Left lung (tissue), 10 donors: ENCODE data around the gene ISYNA1. TPM values are rescaled to one million over a fixed set of nuclear protein-coding genes. Genes with fewer than 3 reads are reported as not detected.

Experiments
- ATAC-seq: fragments of 200-7000 bp; cut with Tn5 transposase; one replicate; pipeline ENCODE4 v1.9.1; 2020; ENCODE audit warnings: moderate library complexity
- DNase-seq, 4 donors: peaks; one replicate each; pipeline ENCODE4 v3.0.0-alpha.2; 2013 to 2020
- H3K27ac ChIP-seq, 2 donors: fragments of 200-600 bp; sonication (generic) in 1 of 2; one replicate each; pipeline versions ENCODE4 v1.5.0 to v1.8.0; 2020 to 2021
- H3K27me3 ChIP-seq, 2 donors: fragments of 200-600 bp; sonication (generic) in 1 of 2; one replicate each; pipeline versions ENCODE4 v1.5.0 to v1.8.0; 2020 to 2021
- H3K36me3 ChIP-seq, 2 donors: fragments of 200-600 bp; sonication (generic) in 1 of 2; one replicate each; pipeline versions ENCODE4 v1.5.0 to v1.8.0; 2020 to 2021
- H3K4me1 ChIP-seq, 2 donors: fragments of 200-600 bp; one replicate each; pipeline ENCODE4 v1.8.0; 2021
- H3K4me3 ChIP-seq, 2 donors: fragments of 200-600 bp; sonication (generic) in 1 of 2; one replicate each; pipeline versions ENCODE4 v1.5.0 to v1.8.0; 2020 to 2021; ENCODE audit warnings: mild to moderate bottlenecking in 1 of 2
- H3K9me3 ChIP-seq, 2 donors: fragments of 200-600 bp; sonication (generic) in 1 of 2; one replicate each; pipeline versions ENCODE4 v1.5.0 to v1.8.0; 2020 to 2021
- intact Hi-C, 2 donors: fragments of 100-400 bp; cut with DNase I; formaldehyde crosslinking; loops; one replicate each; pipeline versions ENCODE4 v1.11.2 to v1.14.2; 2022
- polyA plus RNA-seq, 6 donors: library from polyadenylated mRNA; unstranded; fragments of 120-200 nt; gene quantifications; one replicate each; pipeline ENCODE4 v1.2.1, GENCODE V29; 2013; ENCODE audit not compliant: insufficient read length in 6 of 6
- total RNA-seq, 2 donors: library from RNA; stranded (reverse); fragmentation: NEBNext Ultra II Directional; extraction: Animal tissue kit (Norgen Biotek cat#: 25700); gene quantifications; one replicate each; pipeline ENCODE4 v1.2.1, GENCODE V29; 2021
- TF ChIP-seq, protein P1 (sequence below), 2 donors: fragments of 200-600 bp; sonication (generic) in 1 of 2; IDR thresholded peaks; one replicate each; pipeline versions ENCODE4 v1.5.0 to v1.8.0; 2021; ENCODE audit warnings: antibody characterized with exemption in 2 of 2
- donor health status: DM: no; HTN: yes; CAD: no.
- donor health status: DM: no; HTN: no; CAD: no.

ISYNA1 gene
- total and polyA plus RNA-seq, 8 donors, result 22.8 to 159 (median 119) TPM

DNA sequence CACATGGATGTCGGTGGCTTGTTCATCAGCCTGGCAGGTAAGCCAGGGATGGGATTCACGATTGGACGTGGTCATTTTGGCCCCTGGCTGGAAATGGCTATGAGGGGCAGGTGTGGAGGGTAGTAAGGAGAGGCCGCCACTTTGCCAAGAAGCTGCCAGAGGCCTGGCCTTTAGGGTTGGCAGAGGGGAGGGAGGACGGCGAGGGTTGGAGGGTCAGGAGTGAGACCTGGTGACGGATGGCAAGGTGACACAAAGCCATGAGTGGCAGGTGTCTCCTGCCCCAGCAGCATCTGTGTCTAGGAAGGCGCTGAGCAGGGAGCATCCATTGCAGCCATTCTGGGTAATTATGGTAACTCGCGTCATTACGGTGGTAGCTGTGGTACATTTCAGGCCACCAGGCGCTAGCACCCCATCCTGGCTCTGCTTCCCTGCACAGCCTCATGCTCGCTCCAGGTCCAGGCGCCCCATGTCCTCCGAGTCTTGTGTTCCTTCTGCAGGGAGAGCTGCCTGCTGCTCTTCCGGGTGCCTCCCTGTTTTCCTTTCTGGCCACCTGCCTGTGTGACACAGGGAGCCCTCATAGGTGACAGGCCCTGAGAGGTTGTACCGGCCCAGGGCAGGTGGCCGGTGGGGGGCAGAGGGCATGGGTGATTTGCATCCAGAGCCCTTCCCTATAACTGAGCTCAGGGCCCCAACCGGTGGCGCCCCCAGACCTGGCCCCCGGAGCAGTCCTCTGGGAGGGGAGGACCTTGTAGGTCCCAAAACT is 14.5 kb downstream of the ISYNA1 start:
- DNase-seq, result peak in 1 of 4 donors; percentile 52
- no peak overlapping the region for H3K27ac ChIP-seq
- TF ChIP-seq, protein P1, sequence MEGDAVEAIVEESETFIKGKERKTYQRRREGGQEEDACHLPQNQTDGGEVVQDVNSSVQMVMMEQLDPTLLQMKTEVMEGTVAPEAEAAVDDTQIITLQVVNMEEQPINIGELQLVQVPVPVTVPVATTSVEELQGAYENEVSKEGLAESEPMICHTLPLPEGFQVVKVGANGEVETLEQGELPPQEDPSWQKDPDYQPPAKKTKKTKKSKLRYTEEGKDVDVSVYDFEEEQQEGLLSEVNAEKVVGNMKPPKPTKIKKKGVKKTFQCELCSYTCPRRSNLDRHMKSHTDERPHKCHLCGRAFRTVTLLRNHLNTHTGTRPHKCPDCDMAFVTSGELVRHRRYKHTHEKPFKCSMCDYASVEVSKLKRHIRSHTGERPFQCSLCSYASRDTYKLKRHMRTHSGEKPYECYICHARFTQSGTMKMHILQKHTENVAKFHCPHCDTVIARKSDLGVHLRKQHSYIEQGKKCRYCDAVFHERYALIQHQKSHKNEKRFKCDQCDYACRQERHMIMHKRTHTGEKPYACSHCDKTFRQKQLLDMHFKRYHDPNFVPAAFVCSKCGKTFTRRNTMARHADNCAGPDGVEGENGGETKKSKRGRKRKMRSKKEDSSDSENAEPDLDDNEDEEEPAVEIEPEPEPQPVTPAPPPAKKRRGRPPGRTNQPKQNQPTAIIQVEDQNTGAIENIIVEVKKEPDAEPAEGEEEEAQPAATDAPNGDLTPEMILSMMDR (IDR thresholded peaks at IDR 0.05), result no peak
- H3K27me3 ChIP-seq, result peaks cover 0 to 16% of the 10 kb centered on the region in 2 donors
- H3K4me1 ChIP-seq, result peaks cover 11 to 54% of the 10 kb centered on the region in 2 donors
- no peak overlapping the region for H3K4me3 ChIP-seq
- peaks cover 0 to 5% of the 10 kb centered on the region in 2 donors for H3K36me3 ChIP-seq
- no peak for ATAC-seq
- no peaks in the 10 kb centered on the region for H3K9me3 ChIP-seq
- intact Hi-C loops, result no loop called here

DNA sequence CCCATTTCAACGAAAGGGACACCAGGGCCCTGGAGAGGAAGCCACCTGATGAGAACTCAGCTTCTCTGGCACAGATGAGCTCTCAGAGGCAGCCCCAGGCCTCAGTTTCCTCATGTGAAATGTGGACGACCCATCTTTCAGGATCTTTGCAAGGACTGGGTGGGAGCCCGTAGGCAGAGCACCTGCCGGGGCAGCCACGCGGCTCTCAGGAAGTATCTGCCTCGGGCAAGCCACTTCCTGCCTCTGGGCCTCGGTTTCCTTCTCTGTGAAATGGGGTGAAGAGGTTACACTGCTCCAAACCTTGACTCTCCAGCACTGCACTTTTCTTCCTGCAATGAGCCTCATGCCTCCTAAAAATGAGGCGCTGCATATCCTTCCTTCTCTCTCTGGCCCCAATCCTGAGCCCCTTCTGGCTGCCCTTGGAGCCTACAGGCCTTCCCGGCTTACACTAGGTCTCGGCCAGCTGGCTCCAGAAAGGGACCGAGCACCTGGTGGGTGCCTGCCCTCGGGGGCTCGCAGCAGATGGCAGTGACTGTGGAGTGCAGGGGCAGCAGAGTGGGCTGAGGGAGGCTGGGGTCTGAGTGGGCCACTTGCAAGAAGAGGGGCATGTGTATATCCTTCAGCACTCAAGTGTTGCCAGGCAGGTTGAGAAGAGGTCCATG is 15.3 kb downstream of the ISYNA1 start:
- Histone ChIP-seq H3K27me3 (peaks cover 0 to 24% of the 10 kb centered on the region in 2 donors), H3K4me3 (no peak overlapping the region), H3K4me1 (peaks cover 17 to 57% of the 10 kb centered on the region in 2 donors), H3K36me3 (no peaks in the 10 kb centered on the region), H3K9me3 (no peaks in the 10 kb centered on the region), H3K27ac (no peak overlapping the region)
- TF ChIP-seq, protein P1 (IDR thresholded peaks at IDR 0.05), result no peak
- DNase-seq (peak in 1 of 4 donors; percentile 58), ATAC-seq (no peak)
- intact Hi-C loops, result no loop called here

DNA sequence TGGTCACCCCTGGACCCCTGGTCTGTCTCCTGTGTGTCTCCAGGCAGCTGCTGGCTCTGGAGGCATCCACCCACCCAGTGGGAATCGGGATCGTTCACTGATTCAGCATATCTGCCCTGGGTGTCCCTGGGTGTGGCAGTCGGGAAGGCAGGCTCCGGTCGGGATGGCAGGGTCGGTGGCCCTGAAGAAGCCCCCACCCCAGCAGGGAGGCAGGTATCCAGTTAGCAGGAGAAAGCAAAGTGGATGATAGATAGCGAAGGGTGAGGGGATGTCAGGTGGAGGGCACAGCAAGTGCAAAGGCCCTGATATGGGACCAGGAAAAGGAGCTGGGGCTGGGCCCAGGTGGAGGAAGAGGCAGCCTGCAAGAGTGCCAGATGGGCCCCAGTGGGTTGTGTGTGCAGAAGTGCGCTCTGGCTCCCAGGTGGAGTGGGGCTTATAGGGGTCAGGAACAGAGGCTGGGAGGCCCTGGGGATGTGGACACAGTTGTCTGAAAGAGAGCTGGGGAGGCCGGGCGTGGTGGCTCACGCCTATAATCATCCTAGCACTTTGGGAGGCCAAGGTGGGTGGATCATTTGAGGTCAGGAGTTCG is 16.5 kb downstream of the ISYNA1 start:
- peak in 1 of 4 donors; percentile 62 for DNase-seq
- intact Hi-C loops, result no loop called here
- Histone ChIP-seq H3K4me1 (peaks cover 25 to 69% of the 10 kb centered on the region in 2 donors), H3K36me3 (no peaks in the 10 kb centered on the region), H3K27me3 (peaks cover 0 to 36% of the 10 kb centered on the region in 2 donors), H3K27ac (no peak overlapping the region), H3K4me3 (peak overlapping the region in 1 of 2 donors; percentile 58), H3K9me3 (no peaks in the 10 kb centered on the region)
- no peak for ATAC-seq
- TF ChIP-seq, protein P1 (IDR thresholded peaks at IDR 0.05), result no peak

DNA sequence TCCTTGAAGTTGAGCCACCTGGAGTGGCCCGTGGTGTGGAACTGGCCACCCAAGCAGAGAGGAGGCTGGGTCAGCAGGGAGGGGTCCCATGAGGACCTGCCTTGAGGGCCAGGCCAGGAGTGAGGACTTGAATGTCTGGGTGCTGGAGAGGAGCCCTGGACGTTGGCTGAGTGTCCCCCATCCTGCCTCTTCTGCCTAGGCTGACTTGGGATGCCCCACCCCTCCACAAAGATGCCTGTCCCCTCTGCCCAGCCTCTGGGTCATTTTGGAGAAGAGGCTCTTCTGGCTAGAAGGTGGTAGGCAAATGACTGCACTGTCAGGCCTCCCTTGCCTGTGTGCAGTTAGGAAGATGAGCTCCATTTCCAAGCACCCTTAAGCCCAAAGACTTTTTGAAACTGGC is 17.0 kb downstream of the ISYNA1 start:
- ATAC-seq (no peak), DNase-seq (no peak)
- peak overlapping the region in 1 of 2 donors; percentile 98 for H3K27ac ChIP-seq
- intact Hi-C loops, result no loop called here
- H3K36me3 ChIP-seq, result no peaks in the 10 kb centered on the region
- peak overlapping the region in 1 of 2 donors; percentile 58 for H3K4me3 ChIP-seq
- H3K27me3 ChIP-seq, result peaks cover 0 to 38% of the 10 kb centered on the region in 2 donors
- no peaks in the 10 kb centered on the region for H3K9me3 ChIP-seq
- TF ChIP-seq, protein P1 (IDR thresholded peaks at IDR 0.05), result no peak
- H3K4me1 ChIP-seq, result peaks cover 31 to 72% of the 10 kb centered on the region in 2 donors
